GM18520 (cell line): ENCODE results near the gene EIF5A.
A peak's percentile ranks its signal among the peaks of the same experiment; 100 is the strongest.

Experiments used
- ATAC-seq: cut with Tn5 transposase; IDR thresholded peaks from one replicate; pipeline ENCODE4 v1.9.1; 2021; ENCODE audit not compliant: unreplicated experiment

Gene EIF5A

DNA sequence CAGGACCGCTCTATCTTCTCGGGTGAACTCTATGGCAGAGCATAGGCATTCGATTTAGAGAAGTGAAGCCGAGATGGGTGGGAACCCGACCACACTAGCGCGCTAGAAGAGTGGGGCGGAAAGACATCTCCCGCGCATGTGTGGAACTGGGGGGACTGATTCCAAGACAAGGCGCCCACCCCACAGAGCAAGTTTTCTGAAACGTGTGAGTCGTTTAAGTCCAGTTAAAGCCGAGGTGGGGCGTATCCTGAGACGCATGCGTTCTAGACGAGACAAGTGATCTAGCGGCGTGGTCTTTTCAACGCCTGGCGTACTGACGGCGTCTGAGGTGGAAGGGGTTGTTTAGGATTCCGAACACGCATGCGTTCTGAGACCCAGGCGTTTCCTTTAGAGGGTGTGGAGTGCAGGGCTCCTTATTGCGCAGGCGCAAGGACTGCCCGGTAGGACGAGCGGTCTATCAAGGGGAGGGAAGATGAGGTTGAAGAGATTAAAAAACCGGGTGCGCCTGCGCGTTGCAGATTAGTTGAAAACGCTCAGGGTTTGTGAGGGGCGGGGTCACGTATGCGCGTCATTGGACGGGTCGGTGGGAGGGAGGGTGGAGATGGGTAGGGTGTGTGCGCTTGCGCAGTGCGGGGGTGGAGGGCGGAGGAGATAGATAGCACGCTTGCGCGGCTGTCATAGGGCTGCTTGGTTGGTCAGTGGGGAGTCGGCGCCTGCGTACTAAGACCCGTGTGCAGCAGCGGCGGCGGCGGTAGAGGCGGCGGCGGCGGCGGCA is at the start of gene EIF5A:
TSS of gene EIF5A (plus strand) at position 718 of the 775 bp plus-strand sequence. CDS start 2,008 bp downstream, outside the sequence.
- ATAC-seq = peak; percentile 62

DNA sequence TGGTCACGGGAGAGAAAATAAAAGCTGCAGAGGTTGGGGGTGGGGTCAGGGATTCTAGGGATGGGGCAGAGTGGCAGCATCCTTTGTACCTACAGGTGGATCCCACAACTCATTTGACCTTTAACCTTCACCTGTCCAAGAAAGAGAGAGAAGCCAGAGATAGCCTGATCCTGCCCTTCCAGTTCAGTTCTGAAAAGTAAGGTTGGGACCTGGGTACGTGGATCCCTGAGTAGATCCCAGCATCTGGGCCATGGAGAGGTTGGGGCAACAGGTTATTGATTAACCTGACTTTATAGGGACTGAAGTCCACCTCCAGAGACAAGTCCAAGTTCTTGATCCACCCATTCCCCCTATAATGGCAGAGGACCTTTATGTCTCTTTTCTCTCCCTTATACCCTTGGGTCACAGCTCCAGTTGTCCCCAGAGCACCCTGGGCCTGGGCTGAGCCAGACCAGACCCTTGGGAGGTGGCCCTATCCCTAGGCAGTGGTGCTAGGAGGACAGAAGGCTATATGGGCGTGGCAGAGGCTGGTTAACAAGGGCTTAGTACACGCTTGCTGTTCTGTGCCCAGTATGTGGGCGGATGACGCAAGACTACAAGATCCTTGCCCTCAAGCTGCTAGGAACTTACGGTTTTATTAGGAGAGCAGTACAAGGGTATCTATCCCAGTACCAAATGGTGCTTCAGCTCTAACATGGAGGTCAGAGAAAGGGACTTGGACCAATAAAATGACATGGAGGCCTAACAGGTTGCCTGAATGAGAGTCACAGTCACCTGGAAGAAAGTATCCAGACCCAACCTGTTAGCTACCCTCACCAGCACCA is 48.5 kb upstream of the EIF5A start:
- no peak for ATAC-seq

DNA sequence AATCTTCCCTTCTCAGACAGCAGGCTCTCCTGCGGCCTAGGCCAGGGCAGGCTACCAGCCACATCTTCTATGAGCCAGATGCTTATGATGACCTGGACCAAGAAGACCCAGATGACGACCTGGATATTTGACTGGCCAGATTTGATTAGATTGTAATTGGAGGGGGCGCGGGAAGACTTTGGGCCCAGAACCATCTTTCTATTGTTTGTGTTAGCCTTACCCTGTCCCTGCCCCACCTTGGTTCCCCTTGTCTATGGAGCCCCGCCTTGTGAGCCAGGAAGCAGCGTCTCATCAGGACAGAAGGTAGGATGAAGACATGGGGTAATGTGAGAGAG is 47.9 kb upstream of the EIF5A start:
- no peak for ATAC-seq

DNA sequence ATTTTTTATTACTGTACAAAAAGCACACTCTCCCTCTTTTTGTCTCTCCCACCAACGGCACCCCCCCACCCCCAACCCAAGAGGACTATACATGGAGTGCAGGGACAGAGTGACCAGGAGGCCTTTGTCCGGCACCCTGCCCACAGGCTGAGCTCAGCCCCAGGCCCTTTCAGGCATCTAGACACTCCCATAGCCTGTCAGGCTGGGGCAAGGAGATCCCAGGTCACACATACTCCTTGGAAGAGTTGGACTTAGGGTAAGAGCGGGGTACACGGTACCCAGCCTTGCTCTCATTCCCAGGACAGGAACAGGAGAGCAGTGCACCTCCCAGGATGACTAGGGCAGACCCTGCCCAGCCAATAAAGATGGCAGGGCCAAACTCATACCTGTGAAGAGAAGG is 47.3 kb upstream of the EIF5A start:
- ATAC-seq = no peak

DNA sequence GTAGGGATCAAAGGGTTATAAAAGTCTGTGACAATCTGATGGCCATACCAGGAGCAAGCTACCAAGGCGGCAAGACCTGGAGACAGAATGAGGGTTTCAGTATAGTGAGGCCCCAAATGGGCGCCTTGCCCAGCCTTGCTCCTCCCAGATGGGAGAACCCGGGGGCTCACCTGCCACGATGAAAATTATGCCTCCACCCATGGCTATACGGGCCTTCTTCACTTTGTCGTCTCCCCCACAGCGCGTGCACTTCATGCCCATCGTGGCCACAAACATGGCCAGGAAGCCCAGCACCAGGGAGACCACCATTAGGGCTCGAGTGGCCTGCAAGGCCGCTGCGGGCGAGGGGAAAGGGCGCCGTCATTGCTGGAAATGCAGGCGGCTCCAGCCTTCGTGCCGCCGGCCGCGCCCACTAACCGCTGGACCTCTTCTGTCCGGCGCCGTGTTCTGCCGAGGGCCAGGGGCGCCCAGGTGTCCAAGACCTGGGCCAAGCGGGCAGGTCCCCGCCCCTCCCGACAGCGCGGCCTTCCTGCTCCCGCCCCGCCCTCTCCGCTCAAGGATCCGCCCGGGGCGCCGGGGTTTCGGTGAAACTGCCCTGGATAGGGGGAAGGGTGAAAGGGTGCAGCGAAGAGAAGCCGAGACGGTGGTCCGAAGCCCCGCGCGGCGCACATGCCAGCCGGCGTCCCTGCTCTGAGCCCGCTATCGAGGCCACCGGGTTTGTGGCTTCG is 46.6 kb upstream of the EIF5A start:
- no peak for ATAC-seq

DNA sequence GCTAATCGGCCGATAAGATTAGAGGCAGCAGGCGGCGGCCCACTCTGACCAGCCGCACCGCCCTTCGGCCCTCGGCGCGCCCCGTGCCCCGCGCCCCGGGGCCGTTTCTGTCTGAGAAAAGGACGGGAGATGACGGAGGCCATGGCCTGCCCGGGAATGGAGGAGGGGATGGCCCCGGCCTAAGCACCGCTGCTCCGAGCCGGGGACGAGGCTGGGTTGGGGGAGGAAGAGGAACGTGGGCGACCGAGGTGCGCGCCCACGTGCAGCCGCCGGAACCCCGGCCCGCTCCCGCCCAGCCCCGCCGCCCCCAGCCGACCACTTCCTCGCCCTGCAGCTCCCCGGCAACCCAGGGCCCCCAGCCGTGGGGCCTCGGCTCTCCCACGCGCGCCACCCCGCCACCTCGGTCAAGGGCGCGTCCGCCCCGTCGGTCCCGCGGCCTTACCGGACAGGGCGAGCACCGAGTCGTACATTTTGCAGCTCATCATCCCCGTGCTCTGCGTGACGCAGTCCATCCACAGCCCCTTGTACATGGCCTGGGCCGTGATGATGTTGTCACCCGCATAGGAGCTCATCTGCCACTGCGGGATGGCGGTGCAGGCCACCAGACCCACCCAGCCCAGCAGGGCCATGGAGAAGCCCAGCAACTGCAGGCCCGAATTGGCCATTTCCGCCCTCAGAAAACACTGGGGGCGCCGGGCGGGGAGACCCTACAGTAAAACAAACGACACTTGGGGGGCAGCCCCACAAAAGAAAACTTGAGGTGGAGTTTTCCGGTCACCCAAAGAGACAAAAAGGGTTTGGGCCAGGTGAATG is 45.8 kb upstream of the EIF5A start:
- no peak for ATAC-seq

DNA sequence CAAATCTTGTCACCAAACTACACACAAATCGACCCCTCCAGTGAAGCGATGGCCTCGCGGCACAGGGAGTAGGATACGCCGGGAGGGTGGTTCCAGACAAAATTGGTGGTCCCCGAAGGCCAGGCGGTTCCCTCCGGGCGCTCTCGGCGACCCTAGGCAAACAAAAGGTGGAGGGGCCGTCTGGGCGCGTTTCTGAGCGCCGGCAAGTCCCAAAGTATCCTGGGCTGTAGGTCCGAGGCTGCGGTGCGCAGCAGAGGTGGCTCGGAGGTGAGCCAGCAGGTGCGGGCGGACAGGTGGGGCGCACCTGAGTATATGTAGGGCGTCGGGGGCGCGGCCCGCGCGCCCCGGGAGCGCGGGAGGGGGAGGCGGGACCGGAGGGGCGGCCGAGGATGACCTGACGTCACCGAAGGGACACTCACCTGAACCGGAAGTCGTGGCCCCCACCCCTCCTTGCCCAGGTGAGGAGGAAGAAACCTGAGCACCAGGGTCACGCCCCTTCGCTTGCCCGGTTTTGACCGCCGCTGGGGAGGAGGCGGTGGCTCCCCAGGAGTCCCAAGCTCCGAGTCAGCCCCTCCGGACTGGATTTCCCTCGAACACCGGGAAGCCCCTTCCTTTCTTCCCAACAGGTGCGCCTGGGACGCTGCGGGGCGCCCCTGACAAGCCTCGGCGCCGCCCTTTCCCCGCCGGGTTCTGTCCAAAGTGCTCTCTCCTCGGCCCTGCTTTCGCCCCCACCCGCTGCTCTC is 45.1 kb upstream of the EIF5A start, which contains the start of gene CLDN7:
TSS of gene CLDN7 (minus strand) at position 287 of the 743 bp plus-strand sequence. CDS start 435 bp downstream, outside the sequence.
- no peak for ATAC-seq

DNA sequence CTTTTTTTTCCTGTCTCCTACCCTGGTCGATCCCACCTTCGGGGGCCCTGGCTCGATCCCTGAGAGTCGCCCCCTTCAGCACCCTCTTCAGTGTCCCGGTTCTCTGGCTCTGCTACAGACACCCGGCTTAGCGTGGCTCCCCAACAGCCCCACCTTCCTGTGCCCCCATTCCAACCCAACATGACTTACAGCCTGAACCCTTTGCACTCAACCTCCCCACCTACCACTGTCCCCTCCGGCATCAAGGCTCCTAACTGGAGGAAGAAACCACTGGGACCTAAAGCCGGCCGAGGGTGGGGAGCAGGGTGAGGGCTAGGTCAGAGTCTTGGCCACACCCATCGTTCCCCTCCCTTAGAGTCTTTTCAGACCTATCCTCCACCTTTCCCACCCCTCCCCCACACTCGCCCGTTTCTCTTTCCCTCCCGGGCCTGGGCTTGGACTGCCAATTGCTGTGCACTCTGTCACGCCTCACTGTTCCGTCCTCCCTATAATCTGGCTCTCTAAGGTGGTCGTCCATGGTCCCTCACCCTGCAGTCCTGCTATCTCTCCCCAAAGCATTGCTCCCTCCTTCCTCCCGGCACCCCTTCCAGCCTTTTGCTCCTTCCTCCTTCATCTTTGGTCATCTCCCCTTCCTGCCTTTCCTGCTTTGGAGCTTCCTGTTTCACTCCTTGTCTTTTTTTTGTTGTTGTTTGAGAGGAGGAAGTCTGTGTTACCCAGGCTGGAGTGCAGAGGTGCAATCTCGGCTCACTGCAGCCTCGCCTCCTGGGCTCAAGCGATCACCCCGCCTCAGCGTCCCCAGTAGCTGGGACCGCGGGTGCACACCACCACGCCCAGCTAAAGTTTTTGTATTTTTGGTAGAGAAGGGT is 44.3 kb upstream of the EIF5A start:
- no peak for ATAC-seq

DNA sequence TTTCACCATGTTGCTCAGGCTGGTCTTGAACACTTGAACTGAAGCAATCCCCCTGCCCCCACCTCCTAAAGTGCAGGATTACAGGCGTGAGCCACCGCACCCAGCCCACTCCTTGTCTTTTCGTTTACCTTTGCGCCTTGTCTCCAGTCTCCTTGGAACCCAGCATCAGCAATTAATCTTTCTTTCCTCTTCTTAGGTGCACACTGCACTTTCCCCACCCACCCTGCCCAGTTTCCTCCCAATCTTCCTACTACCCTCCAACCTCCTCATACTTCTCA is 43.7 kb upstream of the EIF5A start:
- no peak for ATAC-seq

DNA sequence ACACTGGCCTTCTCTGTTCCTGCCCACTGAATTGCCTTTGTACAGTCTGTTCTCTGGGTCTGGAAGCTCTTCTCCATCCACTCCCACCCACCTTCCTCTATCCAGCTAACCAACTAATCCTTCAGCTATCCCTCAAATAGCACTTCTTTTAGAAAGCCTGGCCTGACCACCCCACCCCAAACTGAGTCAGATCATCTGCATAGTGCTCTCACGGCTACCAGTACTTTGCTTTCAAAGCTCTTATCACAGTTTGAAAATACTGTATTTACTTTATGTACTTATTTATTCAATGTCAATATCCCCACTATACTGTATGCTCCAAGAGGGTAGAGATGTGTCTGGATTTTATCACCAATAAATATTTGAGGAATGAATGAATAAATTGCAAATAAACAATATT is 40.6 kb upstream of the EIF5A start:
- no peak for ATAC-seq

DNA sequence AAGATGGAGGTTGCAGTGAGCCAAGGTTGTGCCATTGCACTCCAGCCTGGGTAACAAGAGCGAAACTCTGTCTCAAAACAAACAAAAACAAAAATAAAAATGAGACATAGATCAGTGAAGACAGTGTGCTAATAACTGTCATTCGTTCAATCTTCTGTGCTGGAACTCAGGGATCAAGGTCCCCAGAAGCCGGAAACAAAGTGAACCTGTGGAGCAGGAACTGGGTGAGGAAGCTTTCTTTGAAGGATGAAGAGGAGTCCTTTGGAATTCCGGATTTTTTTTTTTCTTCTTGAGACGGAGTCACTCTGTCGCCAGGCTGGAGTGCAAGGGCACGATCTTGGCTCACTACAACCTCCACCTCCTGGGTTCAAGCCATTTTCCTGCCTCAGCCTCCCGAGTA is 28.0 kb upstream of the EIF5A start:
- ATAC-seq = no peak

DNA sequence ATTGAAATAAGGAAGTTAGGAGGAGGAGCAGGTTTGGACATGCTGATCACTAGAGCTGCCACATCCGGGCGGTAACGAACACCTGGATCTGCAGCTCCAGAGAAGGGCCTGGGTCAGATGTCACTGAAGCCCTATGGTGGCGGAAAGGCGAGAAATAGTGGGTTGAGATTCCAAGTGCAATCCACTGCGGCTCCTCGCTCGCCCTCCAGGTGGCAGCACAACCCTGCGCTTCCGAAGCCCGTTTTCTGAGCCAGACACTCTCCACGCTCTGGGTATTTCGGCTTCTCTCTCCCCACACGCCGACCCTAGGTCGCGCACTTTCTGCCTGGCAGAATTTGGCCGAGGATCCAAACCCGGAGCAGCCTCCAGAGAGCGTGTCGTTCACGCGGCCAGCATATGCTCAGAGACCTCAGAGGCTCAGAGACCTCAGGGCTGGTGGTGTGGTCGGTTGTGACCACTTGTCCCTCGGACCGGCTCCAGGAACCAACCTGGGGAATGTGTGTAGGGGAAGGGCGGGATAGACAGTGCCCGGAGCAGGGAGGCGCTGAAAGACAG is 26.8 kb upstream of the EIF5A start:
- peak; percentile 50 for ATAC-seq

DNA sequence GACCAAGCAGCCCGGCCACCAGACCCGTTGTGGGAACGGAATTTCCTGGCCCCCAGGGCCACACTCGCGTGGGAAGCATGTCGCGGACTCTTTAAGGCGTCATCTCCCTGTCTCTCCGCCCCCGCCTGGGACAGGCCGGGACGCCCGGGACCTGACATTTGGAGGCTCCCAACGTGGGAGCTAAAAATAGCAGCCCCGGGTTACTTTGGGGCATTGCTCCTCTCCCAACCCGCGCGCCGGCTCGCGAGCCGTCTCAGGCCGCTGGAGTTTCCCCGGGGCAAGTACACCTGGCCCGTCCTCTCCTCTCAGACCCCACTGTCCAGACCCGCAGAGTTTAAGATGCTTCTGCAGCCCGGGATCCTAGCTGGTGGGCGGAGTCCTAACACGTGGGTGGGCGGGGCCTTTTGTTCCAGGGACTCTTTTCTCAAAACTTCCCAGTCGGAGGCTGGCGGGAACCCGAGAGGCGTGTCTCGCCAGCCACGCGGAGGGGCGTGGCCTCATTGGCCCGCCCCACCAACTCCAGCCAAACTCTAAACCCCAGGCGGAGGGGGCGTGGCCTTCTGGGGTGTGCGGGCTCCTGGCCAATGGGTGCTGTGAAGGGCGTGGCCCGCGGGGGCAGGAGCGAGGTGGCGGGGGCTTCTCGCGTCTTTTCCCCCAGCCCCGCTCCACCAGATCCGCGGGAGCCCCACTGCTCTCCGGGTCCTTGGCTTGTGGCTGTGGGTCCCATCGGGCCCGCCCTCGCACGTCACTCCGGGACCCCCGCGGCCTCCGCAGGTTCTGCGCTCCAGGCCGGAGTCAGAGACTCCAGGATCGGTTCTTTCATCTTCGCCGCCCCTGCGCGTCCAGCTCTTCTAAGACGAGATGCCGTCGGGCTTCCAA is 26.1 kb upstream of the EIF5A start, which contains the start of gene SLC2A4:
TSS of gene SLC2A4 (plus strand) at position 645 of the 879 bp plus-strand sequence. CDS start at position 862, 217 bp downstream.
- no peak for ATAC-seq

DNA sequence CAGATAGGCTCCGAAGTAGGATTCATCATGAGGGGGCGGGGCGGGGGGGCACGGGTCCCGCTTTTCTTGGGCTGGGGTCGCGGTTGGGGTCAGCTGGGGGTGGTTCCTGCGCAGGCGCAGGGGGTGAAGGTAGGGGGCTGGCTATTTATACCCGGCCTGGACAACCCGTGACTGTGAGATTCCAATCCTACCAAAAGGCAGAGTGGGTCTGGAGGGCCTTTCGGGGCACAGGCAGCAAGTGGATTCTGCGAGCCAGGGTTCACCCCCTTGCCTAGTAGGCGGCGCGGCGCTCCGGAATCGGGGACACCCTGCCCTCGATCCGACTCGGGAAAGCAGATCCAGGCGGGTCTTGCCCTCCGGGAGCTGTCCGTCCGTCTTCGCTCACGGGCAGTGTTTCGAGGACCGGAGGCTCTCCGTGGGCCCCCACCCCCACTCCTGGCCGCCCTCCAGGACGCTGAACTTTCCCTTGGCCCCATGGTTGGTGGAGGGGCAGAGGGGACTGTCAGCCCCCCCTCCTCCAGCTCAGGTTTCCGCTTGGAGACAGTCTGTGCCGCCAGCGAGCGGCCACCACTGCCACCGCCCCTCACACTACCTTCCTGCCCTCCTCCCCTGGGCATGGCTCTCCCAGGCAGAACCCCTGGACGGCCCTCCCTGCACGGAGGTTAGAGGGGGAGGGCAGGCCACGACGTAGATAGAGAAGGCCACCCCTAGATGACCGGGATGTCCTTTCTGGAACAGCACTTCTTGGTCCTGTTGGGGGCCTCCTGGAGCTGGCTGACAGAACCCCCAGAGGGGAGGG is 25.3 kb upstream of the EIF5A start:
- no peak for ATAC-seq

DNA sequence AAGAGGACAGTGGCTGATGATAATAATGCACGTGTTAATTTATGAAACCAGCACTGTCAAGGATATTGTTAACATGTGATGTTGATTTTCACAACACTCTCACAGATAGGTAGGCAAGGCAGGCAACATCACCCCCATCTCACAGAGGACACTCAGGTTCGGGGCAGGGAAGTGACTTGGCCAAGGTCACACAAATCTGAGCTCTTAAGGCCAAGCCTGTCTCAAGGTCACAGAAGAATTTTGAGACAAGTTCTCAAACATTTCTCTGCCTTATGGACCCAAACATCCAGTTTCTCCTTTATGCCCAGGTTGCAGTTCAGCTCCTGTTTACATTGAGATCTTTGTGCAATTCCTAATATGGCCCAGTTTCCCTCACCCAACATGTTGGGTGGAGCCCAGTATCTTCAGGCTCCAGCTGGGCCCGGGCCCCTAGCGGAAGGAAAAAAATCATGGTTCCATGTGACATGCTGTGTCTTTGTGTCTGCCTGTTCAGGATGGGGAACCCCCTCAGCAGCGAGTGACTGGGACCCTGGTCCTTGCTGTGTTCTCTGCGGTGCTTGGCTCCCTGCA is 24.6 kb upstream of the EIF5A start:
- no peak for ATAC-seq

DNA sequence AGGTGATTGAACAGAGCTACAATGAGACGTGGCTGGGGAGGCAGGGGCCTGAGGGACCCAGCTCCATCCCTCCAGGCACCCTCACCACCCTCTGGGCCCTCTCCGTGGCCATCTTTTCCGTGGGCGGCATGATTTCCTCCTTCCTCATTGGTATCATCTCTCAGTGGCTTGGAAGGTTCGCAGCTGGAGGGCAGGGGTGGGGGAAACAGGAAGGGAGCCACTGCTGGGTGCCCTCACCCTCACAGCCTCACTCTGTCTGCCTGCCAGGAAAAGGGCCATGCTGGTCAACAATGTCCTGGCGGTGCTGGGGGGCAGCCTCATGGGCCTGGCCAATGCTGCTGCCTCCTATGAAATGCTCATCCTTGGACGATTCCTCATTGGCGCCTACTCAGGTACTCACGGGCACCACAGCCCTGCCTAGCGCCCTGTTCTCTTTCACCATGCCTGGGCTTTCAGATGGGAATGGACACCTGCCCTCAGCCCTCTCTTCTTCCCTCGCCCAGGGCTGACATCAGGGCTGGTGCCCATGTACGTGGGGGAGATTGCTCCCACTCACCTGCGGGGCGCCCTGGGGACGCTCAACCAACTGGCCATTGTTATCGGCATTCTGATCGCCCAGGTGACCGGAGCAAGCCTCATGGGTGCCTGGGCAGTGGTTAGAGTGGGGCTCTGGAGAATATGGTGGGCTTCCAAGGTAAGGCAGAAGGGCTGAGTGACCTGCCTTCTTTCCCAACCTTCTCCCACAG is 23.8 kb upstream of the EIF5A start:
- no peak for ATAC-seq
